Suprapubic skin (tissue), 4 donors: ENCODE measurements around the gene TEX13C. TPM values are rescaled to one million over a fixed set of nuclear protein-coding genes. Genes with fewer than 3 reads are reported as not detected.
"Not testable (repeated sequence)": the region's sequence is repeated elsewhere in the genome, so short reads cannot be mapped to it uniquely, and the experiment has no call there.

ENCODE experiments used
- DNase-seq, 2 donors: peaks; one replicate each; pipeline ENCODE4 v3.0.0-alpha.2; 2019; ENCODE audit warnings: low spot score in 2 of 2
- H3K27ac ChIP-seq: fragments of 200-600 bp; sonication (generic); one replicate; pipeline ENCODE4 v1.5.1; 2019
- H3K27me3 ChIP-seq: fragments of 200-600 bp; sonication (generic); one replicate; pipeline ENCODE4 v1.5.1; 2019
- H3K36me3 ChIP-seq: fragments of 200-600 bp; sonication (generic); one replicate; pipeline ENCODE4 v1.5.1; 2019
- H3K4me1 ChIP-seq: fragments of 200-600 bp; sonication (generic); one replicate; pipeline ENCODE4 v1.5.1; 2019
- H3K4me3 ChIP-seq: fragments of 200-600 bp; sonication (generic); one replicate; pipeline ENCODE4 v1.5.1; 2019; ENCODE audit warnings: mild to moderate bottlenecking
- H3K9me3 ChIP-seq: fragments of 200-600 bp; sonication (generic); one replicate; pipeline ENCODE4 v1.5.1; 2019
- EP300 ChIP-seq: sonication (generic); formaldehyde crosslinking; IDR thresholded peaks from one replicate; pipeline ENCODE4 v1.6.1; 2017; ENCODE audit warnings: antibody characterized with exemption
- POLR2A ChIP-seq, 2 donors: fragments of 450-650 bp; IDR thresholded peaks; one replicate each; pipeline ENCODE4 v1.6.1; 2017; ENCODE audit warnings: antibody characterized with exemption in 2 of 2, mild to moderate bottlenecking in 2 of 2, moderate library complexity in 2 of 2
- POLR2AphosphoS5 ChIP-seq, 3 donors: sonication (generic); formaldehyde crosslinking; IDR thresholded peaks; one replicate each; pipeline ENCODE4 v1.6.1; 2017; ENCODE audit warnings: antibody characterized with exemption in 3 of 3
- WGBS: methylation state at CpG from one replicate; pipeline ENCODE4 v1.1.5; 2018; 5-methylcytosine and 5-hydroxymethylcytosine counted together
- total RNA-seq, 4 donors: library from RNA; depleted of rRNA; stranded (reverse); fragments of >200 nt; gene quantifications; one replicate each; pipeline ENCODE4 v1.1.0, GENCODE V29; 2016
- TF ChIP-seq, protein P1 (sequence below), 2 donors: fragments of 200-600 bp in 1 of 2; fragments of 450-650 bp in 1 of 2; sonication (generic) in 1 of 2; IDR thresholded peaks; one replicate each; pipeline ENCODE4 v1.5.1; 2016 to 2019; ENCODE audit warnings: antibody characterized with exemption in 2 of 2, mild to moderate bottlenecking in 1 of 2, moderate library complexity in 1 of 2

Gene TEX13C
- total RNA-seq, 4 donors from 2014 or later: not detected

DNA sequence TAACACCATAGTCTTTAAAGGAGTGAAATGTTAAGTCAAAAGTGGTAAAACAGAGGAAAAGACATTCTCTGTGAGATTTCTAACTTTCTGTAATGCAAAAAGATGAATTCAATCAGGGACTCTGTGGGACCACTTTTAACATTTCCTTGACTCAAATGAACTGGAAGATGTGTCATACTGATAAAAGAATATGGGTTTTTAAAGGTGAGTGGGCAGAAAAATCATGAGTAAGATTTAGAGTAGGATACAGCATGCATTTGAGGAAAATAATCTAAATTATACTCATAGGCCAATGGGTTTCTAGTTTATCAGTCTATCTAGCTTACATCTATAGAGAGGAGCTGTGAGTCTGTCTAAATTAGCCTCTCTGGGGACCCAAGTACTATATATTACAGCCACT, 11.0 kb upstream of the TEX13C start:
- Histone ChIP-seq H3K27ac (no peak overlapping the region), H3K4me1 (no peaks in the 10 kb centered on the region), H3K9me3 (no peaks in the 10 kb centered on the region), H3K36me3 (no peaks in the 10 kb centered on the region), H3K4me3 (no peak overlapping the region), H3K27me3 (no peaks in the 10 kb centered on the region)
- TF ChIP-seq POLR2AphosphoS5 (IDR thresholded peaks at IDR 0.05) (no peak), EP300 (no peak), POLR2A (IDR thresholded peaks at IDR 0.05) (no peak)
- TF ChIP-seq, protein P1, sequence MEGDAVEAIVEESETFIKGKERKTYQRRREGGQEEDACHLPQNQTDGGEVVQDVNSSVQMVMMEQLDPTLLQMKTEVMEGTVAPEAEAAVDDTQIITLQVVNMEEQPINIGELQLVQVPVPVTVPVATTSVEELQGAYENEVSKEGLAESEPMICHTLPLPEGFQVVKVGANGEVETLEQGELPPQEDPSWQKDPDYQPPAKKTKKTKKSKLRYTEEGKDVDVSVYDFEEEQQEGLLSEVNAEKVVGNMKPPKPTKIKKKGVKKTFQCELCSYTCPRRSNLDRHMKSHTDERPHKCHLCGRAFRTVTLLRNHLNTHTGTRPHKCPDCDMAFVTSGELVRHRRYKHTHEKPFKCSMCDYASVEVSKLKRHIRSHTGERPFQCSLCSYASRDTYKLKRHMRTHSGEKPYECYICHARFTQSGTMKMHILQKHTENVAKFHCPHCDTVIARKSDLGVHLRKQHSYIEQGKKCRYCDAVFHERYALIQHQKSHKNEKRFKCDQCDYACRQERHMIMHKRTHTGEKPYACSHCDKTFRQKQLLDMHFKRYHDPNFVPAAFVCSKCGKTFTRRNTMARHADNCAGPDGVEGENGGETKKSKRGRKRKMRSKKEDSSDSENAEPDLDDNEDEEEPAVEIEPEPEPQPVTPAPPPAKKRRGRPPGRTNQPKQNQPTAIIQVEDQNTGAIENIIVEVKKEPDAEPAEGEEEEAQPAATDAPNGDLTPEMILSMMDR (IDR thresholded peaks at IDR 0.05): no peak
- no peak for DNase-seq

DNA sequence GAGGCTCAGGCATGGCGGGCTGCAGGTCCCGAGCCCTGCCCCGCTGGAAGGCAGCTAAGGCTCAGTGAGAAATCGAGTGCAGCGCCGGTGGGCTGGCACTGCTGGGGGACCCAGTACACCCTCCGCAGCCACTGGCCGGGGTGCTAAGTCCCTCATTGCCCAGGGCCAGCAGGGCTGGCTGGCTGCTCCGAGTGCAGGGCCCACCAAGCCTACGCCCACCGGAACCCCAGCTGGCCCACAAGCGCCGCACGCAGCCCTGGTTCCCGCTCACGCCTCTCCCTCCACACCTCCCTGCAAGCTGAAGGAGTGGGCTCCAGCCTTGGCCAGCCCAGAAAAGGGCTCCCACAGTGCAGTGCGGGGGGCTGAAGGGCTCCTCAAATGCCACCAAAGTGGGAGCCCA, 505 bp upstream of the TEX13C start:
- not testable (repeated sequence) for H3K36me3 ChIP-seq, H3K9me3 ChIP-seq, H3K4me1 ChIP-seq, DNase-seq, H3K27ac ChIP-seq, H3K4me3 ChIP-seq, H3K27me3 ChIP-seq
- WGBS: no CpG with 5 or more reads among the region's 17 CpGs

DNA sequence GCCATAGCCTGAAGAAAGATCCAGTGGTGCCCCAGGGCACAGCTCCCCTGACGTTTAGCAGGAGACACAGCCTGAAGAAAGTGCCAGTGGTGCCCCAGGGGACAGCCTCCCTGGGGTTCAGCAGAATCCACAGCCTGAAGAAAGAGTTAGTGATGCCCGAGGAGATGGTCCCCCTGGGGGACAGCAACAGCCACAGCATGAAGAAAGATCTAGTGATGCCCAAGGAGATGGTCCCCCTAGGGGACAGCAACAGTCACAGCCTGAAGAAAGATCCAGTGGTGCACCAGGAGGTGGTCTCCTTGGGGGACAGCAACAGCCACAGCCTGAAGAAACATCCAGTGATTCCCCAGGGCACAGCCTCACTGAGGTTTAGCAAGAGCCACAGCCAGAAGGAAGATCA, 2.8 kb downstream of the TEX13C start:
- Histone ChIP-seq H3K36me3 (no peaks in the 10 kb centered on the region), H3K9me3 (no peaks in the 10 kb centered on the region), H3K4me1 (no peaks in the 10 kb centered on the region), H3K4me3 (no peak overlapping the region), H3K27me3 (no peaks in the 10 kb centered on the region), H3K27ac (no peak overlapping the region)
- DNase-seq: no peak
- TF ChIP-seq POLR2A (IDR thresholded peaks at IDR 0.05) (no peak), EP300 (no peak), POLR2AphosphoS5 (IDR thresholded peaks at IDR 0.05) (no peak)
- TF ChIP-seq, protein P1 (IDR thresholded peaks at IDR 0.05): no peak
- WGBS: no CpG with 5 or more reads among the region's 2 CpGs

DNA sequence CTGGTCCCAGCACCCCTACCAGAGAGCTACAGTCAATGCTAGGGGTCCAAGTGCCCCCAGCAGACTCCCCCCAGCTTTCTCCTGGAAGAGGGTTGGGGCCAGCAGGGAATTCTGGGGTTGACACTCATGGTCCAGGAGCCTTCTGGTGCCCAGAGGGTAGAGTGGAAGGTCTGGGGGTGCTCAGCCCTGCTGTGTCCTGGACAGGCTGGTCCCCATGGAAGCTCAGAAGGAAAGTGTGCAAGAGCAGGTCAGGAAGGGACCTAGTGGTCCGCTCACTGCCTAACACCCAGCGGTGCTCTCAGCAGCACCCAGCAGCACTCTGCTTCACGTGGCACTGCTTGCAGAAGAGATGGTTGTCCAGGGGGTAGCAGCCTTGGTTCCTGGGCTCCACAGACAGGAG, 6.9 kb downstream of the TEX13C start:
- Histone ChIP-seq H3K27me3 (no peaks in the 10 kb centered on the region), H3K9me3 (no peaks in the 10 kb centered on the region), H3K27ac (no peak overlapping the region), H3K4me1 (no peaks in the 10 kb centered on the region), H3K4me3 (no peak overlapping the region), H3K36me3 (no peaks in the 10 kb centered on the region)
- 85% methylated on average over 3 of the region's 3 CpGs for WGBS
- no peak for TF ChIP-seq EP300
- TF ChIP-seq POLR2AphosphoS5 (IDR thresholded peaks at IDR 0.05): no peak
- no peak for TF ChIP-seq POLR2A (IDR thresholded peaks at IDR 0.05)
- no peak for DNase-seq

DNA sequence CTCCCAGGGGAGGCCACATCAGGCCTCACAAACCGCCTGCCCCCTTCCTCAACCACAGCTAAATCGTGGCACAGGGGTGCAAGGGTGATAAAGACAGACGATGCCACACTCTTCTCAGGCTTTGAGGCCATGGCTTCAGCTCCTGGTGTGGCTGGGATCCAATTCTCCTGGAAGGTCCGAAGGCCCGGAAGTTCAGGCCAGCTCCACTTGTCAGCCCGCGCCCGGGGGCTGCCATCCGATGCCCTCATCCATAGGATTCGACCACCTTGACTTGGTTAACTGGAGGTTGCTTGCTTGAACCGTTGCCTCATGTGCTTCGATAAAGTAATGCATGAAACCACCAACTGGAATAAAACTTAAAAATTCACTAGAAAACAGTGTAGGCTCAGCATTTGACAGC, 8.2 kb downstream of the TEX13C start:
- no peak for DNase-seq
- H3K27me3 ChIP-seq: no peaks in the 10 kb centered on the region
- H3K36me3 ChIP-seq: no peaks in the 10 kb centered on the region
- no peak overlapping the region for H3K27ac ChIP-seq
- TF ChIP-seq EP300: no peak
- no peak for TF ChIP-seq POLR2AphosphoS5 (IDR thresholded peaks at IDR 0.05)
- 89% methylated on average over 12 of the region's 12 CpGs for WGBS
- no peaks in the 10 kb centered on the region for H3K4me1 ChIP-seq
- H3K4me3 ChIP-seq: no peak overlapping the region
- H3K9me3 ChIP-seq: no peaks in the 10 kb centered on the region

DNA sequence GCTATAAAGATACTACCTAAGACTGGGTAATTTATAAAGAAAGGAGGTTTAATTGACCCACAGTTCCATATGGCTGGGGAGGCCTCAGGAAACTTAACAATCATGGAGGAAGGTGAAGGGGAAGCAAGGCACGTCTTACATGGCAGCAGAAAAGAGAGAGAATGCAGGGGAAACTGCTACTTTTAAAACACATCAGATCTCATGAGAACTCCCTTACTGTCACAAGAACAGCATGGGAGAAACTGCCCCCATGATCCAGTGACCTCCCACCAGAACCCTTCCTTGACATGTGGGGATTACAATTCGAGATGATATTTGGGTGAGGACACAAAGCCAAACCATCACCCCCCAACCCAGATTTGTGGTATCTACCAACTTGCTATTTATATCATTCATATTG, 13.9 kb downstream of the TEX13C start:
- no peak for DNase-seq
- TF ChIP-seq EP300 (no peak), POLR2AphosphoS5 (IDR thresholded peaks at IDR 0.05) (no peak), POLR2A (IDR thresholded peaks at IDR 0.05) (no peak)
- TF ChIP-seq, protein P1 (IDR thresholded peaks at IDR 0.05): no peak
- no peaks in the 10 kb centered on the region for H3K9me3 ChIP-seq
- H3K27ac ChIP-seq: no peak overlapping the region
- WGBS: 38% methylated on average over 2 of the region's 2 CpGs
- H3K4me1 ChIP-seq: no peaks in the 10 kb centered on the region
- H3K27me3 ChIP-seq: no peaks in the 10 kb centered on the region
- H3K36me3 ChIP-seq: no peaks in the 10 kb centered on the region
- no peak overlapping the region for H3K4me3 ChIP-seq

DNA sequence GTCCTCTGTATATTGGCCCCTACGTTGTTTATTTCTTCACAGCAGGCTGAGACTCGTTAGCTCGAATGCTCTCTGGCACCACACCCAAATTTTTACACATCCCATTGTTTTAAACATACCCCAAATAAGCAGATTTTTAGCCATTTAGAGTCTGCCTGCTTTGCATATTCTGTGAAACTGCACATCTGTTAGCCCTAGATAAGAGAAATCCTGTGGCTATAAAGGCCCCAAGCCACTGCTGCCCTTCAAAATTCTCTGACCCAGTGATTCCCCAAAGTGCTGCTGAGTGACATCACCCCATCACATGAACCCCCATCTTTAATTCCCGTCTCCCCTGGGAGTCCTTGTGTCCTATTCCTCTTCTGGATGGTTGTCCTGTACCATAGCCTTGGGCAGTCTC, 20.8 kb downstream of the TEX13C start:
- no peaks in the 10 kb centered on the region for H3K27me3 ChIP-seq
- DNase-seq: no peak
- H3K4me3 ChIP-seq: no peak overlapping the region
- no peak overlapping the region for H3K27ac ChIP-seq
- 31% methylated on average over 4 of the region's 4 CpGs for WGBS
- no peaks in the 10 kb centered on the region for H3K4me1 ChIP-seq
- no peaks in the 10 kb centered on the region for H3K36me3 ChIP-seq
- TF ChIP-seq, protein P1 (IDR thresholded peaks at IDR 0.05): no peak
- TF ChIP-seq POLR2A (IDR thresholded peaks at IDR 0.05): no peak
- no peak for TF ChIP-seq EP300
- TF ChIP-seq POLR2AphosphoS5 (IDR thresholded peaks at IDR 0.05): no peak
- H3K9me3 ChIP-seq: no peaks in the 10 kb centered on the region
